Loucy (cell line): ENCODE measurements around the gene ATRIP.

Experiments used
- H2AFZ ChIP-seq: fragments of 200-600 bp; sonication (generic); 2 replicates; pipeline ENCODE4 v1.6.0; 2016; ENCODE audit warnings: antibody characterized with exemption, mild to moderate bottlenecking, low read length, moderate library complexity
- H3F3A ChIP-seq: fragments of 200-600 bp; 2 replicates; pipeline ENCODE4 v1.6.0; 2016; ENCODE audit warnings: antibody characterized with exemption, low read depth, mild to moderate bottlenecking
- H3K27me3 ChIP-seq: fragments of 200-600 bp; sonication (generic); 2 replicates; pipeline ENCODE4 v1.6.1; 2014; ENCODE audit warnings: low read length, mild to moderate bottlenecking; ENCODE audit not compliant: insufficient read depth, poor library complexity, severe bottlenecking
- H3K36me3 ChIP-seq: fragments of 200-600 bp; sonication (generic); 2 replicates; pipeline ENCODE4 v1.6.1; 2016; ENCODE audit warnings: low read length; ENCODE audit not compliant: insufficient read depth
- H3K4me1 ChIP-seq: fragments of 200-600 bp; sonication (generic); 2 replicates; pipeline ENCODE4 v1.5.1; 2014; ENCODE audit warnings: low read length, mild to moderate bottlenecking; ENCODE audit not compliant: insufficient read depth, poor library complexity, severe bottlenecking
- H3K4me2 ChIP-seq: fragments of 200-600 bp; sonication (generic); 2 replicates; pipeline ENCODE4 v1.6.0; 2014; ENCODE audit warnings: antibody characterized with exemption, low read length, low read depth, mild to moderate bottlenecking; ENCODE audit not compliant: poor library complexity, severe bottlenecking
- H3K4me3 ChIP-seq: fragments of 200-600 bp; sonication (generic); 2 replicates; pipeline ENCODE4 v1.5.1; 2014; ENCODE audit warnings: low read length, mild to moderate bottlenecking, mixed read lengths; ENCODE audit not compliant: poor library complexity, severe bottlenecking
- H3K79me2 ChIP-seq: fragments of 200-600 bp; sonication (generic); 2 replicates; pipeline ENCODE4 v1.6.1; 2014; ENCODE audit warnings: low read length; ENCODE audit not compliant: insufficient read depth
- H3K9ac ChIP-seq: fragments of 200-600 bp; sonication (generic); 2 replicates; pipeline ENCODE4 v1.6.0; 2014; ENCODE audit warnings: mild to moderate bottlenecking, low read depth, low read length, moderate library complexity; ENCODE audit not compliant: poor library complexity, severe bottlenecking
- H3K9me2 ChIP-seq: fragments of 200-600 bp; sonication (generic); replicated peaks from 2 replicates; pipeline ENCODE4 v1.6.1; 2016; ENCODE audit warnings: low read depth, low read length, mixed read lengths
- H3K9me3 ChIP-seq: fragments of 200-600 bp; sonication (generic); 2 replicates; pipeline ENCODE4 v1.6.1; 2014; ENCODE audit warnings: mild to moderate bottlenecking, antibody characterized with exemption, low read length, low read depth; ENCODE audit not compliant: insufficient read depth
- H4K20me1 ChIP-seq: fragments of 200-600 bp; sonication (generic); 2 replicates; pipeline ENCODE4 v1.6.0; 2014; ENCODE audit warnings: antibody characterized with exemption, low read length, mild to moderate bottlenecking; ENCODE audit not compliant: insufficient read depth, poor library complexity, severe bottlenecking
- CTCF ChIP-seq: fragments of 200-600 bp; sonication (generic); conservative IDR thresholded peaks from 2 replicates; pipeline ENCODE4 v1.5.1; 2014; ENCODE audit warnings: mild to moderate bottlenecking, antibody characterized with exemption, low read length
- EZH2phosphoT487 ChIP-seq: fragments of 200-600 bp; IDR thresholded peaks from 2 replicates; pipeline ENCODE4 v1.6.1; 2018; ENCODE audit warnings: antibody characterized with exemption, mild to moderate bottlenecking, moderate library complexity, borderline replicate concordance

Gene ATRIP

GRCh38 chr3:48475188-48475587 is 28.7 kb downstream of the ATRIP start:
- H3K79me2 ChIP-seq: peaks cover 24% of the 10 kb centered on the region
- no peaks in the 10 kb centered on the region for H3K9me2 ChIP-seq
- no peaks in the 10 kb centered on the region for H3K9me3 ChIP-seq
- TF ChIP-seq EZH2phosphoT487 (no peak), CTCF (no peak)
- H3K9ac ChIP-seq: no peak overlapping the region
- no peak overlapping the region for H3K4me3 ChIP-seq
- no peaks in the 10 kb centered on the region for H3K36me3 ChIP-seq
- H3F3A ChIP-seq: no peaks in the 10 kb centered on the region
- H3K4me2 ChIP-seq: no peak overlapping the region
- H2AFZ ChIP-seq: no peak overlapping the region
- no peaks in the 10 kb centered on the region for H3K27me3 ChIP-seq
- H4K20me1 ChIP-seq: peaks cover 2% of the 10 kb centered on the region
- peaks cover 33% of the 10 kb centered on the region for H3K4me1 ChIP-seq

- H3K79me2 ChIP-seq: peaks cover 11% of the 10 kb centered on the region; the same call in 1 of the 2 replicates
- no peaks in the 10 kb centered on the region for H3F3A ChIP-seq
- H3K9me2 ChIP-seq: no peaks in the 10 kb centered on the region
- no peaks in the 10 kb centered on the region for H4K20me1 ChIP-seq
- no peaks in the 10 kb centered on the region for H3K9me3 ChIP-seq
- no peak overlapping the region for H2AFZ ChIP-seq
- no peaks in the 10 kb centered on the region for H3K27me3 ChIP-seq
- H3K9ac ChIP-seq: no peak overlapping the region
- no peaks in the 10 kb centered on the region for H3K36me3 ChIP-seq
- TF ChIP-seq CTCF: no peak
- no peak for TF ChIP-seq EZH2phosphoT487
- peaks cover 24% of the 10 kb centered on the region for H3K4me1 ChIP-seq
- no peak overlapping the region for H3K4me3 ChIP-seq
- no peak overlapping the region for H3K4me2 ChIP-seq
These were observed 30.0 kb downstream of the ATRIP start for GRCh38 chr3:48476426-48477053.

- Histone ChIP-seq H3K4me1 (peaks cover 24% of the 10 kb centered on the region), H3K4me3 (peak overlapping the region; percentile 60), H3F3A (no peaks in the 10 kb centered on the region), H3K36me3 (no peaks in the 10 kb centered on the region), H3K79me2 (no peaks in the 10 kb centered on the region), H3K9ac (peak overlapping the region; percentile 43), H3K4me2 (peak overlapping the region; percentile 63), H4K20me1 (no peaks in the 10 kb centered on the region), H3K9me3 (no peaks in the 10 kb centered on the region), H2AFZ (no peak overlapping the region), H3K9me2 (no peaks in the 10 kb centered on the region), H3K27me3 (no peaks in the 10 kb centered on the region)
- TF ChIP-seq CTCF (no peak), EZH2phosphoT487 (no peak)
These were observed 31.5 kb downstream of the ATRIP start for GRCh38 chr3:48477959-48478520.
